HFF-Myc (cell line): Measurements from ENCODE around the gene IFT80.

Experiments
- DNase-seq: peaks from one replicate; pipeline ENCODE4 v3.0.0-alpha.2; 2011; ENCODE audit warnings: low read depth; ENCODE audit errors: extremely low read depth
- H3K4me3 ChIP-seq: replicated peaks from 2 replicates; pipeline ENCODE4 v1.5.1; 2011; ENCODE audit warnings: low read depth, mild to moderate bottlenecking, control low read depth, low read length
- TF ChIP-seq, protein P1 (sequence below): IDR thresholded peaks from 2 replicates; pipeline ENCODE4 v1.5.1; 2012; ENCODE audit warnings: mild to moderate bottlenecking, low read depth, low read length, control low read depth; ENCODE audit errors: missing control alignments

Gene IFT80

DNA sequence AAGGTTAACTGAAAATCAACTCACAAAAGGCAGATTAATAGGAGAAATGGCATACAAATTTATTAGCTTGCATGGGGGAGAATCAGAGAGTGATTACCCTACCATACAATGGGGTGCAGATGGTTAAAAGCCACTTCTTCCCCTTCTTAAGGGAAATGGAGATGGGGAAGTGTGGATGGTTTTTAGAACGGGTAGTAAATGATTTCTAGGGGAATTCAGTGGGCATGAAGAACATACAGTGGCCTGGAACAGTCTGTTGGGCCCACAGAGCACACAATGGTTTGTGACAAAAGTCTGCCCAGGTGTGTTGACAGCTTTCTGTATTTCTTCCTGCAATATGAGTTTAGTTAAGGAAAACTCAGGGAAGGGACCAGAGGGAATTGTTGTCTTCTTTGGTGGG is 112.8 kb downstream of the IFT80 start:
- H3K4me3 ChIP-seq, result no peak overlapping the region
- DNase-seq, result no peak
- TF ChIP-seq, protein P1, sequence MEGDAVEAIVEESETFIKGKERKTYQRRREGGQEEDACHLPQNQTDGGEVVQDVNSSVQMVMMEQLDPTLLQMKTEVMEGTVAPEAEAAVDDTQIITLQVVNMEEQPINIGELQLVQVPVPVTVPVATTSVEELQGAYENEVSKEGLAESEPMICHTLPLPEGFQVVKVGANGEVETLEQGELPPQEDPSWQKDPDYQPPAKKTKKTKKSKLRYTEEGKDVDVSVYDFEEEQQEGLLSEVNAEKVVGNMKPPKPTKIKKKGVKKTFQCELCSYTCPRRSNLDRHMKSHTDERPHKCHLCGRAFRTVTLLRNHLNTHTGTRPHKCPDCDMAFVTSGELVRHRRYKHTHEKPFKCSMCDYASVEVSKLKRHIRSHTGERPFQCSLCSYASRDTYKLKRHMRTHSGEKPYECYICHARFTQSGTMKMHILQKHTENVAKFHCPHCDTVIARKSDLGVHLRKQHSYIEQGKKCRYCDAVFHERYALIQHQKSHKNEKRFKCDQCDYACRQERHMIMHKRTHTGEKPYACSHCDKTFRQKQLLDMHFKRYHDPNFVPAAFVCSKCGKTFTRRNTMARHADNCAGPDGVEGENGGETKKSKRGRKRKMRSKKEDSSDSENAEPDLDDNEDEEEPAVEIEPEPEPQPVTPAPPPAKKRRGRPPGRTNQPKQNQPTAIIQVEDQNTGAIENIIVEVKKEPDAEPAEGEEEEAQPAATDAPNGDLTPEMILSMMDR, result no peak

DNA sequence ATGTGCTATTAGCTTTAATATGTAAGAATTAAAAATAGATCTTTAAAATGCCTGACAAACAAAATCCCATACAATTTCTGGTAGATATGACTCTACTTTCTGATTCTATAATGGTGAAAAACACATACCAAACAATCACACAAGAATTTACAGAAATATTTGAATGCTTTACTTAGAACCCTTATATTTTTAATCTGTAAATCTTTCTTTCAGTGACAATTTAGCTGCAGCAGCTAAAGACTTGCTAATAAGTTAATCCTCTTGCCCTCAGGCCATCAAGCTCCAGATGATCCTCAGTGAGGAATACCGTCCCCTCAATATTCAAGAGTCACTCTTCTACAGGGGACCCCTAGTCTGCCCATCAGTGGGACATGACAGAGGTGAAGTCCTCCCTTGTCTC is 118.2 kb downstream of the IFT80 start:
- TF ChIP-seq, protein P1, result no peak
- no peak overlapping the region for H3K4me3 ChIP-seq
- no peak for DNase-seq

DNA sequence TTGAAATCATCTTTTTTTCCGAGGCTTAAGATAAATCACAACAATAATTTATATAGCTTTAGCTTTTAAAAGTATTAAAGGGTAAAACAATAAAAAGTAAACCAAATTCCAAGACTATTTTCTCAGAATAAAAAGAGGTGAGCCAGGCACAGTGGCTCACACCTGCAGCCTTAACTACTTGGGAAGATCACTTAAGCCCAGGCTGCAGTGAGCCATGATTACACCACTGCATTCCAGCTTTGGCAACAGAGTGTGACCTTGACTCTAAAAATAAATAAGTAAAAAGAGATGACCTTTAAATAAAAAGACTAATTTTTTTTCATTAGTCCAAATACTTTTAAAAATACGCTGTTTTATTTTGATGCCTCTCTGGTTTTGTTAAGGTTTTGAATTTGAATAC is 119.4 kb downstream of the IFT80 start:
- TF ChIP-seq, protein P1, result no peak

DNA sequence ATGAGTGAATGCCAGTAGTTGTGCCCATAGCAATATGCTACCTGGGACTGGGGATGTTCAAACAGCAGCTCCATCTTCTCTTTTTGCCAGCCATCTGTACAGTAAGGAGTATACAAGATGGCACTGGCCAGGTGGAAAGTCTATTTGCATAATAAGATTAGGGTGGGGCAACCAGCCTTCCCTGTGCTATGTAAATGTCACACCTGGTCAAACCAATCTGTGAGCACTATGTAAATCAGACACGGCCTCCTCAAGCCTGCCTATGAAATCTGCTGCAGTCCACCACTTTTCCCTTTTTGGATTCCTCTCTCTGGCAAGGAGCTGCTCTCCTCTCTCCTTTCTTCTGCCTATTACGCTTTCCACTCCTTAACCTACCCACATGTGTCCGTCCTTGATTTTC is 120.8 kb downstream of the IFT80 start:
- DNase-seq, result no peak
- TF ChIP-seq, protein P1, result no peak
- H3K4me3 ChIP-seq, result no peak overlapping the region

More for the DNA sequence above, 119.4 kb downstream of the IFT80 start:
- H3K4me3 ChIP-seq, result no peak overlapping the region
- no peak for DNase-seq

DNA sequence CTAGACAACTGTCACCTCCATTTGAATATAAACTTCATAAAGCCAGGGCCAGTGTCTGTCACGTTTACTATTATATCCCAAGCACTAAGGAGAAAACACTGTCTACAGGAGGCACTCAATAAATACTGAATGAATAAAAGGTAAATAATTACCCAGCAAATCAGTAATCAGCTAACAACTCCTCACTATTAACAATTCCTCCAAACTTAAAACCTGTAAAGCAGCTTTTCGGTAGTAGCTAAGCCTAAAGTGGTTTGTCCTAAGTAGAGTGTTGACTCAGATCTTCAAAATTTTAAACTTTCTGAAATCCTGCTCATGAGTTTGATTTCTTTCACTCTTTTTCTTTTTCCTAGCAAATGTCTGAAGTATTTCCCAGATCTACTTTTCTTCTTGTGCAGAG is 133.9 kb downstream of the IFT80 start:
- DNase-seq, result no peak
- TF ChIP-seq, protein P1, result no peak
- H3K4me3 ChIP-seq, result no peak overlapping the region

DNA sequence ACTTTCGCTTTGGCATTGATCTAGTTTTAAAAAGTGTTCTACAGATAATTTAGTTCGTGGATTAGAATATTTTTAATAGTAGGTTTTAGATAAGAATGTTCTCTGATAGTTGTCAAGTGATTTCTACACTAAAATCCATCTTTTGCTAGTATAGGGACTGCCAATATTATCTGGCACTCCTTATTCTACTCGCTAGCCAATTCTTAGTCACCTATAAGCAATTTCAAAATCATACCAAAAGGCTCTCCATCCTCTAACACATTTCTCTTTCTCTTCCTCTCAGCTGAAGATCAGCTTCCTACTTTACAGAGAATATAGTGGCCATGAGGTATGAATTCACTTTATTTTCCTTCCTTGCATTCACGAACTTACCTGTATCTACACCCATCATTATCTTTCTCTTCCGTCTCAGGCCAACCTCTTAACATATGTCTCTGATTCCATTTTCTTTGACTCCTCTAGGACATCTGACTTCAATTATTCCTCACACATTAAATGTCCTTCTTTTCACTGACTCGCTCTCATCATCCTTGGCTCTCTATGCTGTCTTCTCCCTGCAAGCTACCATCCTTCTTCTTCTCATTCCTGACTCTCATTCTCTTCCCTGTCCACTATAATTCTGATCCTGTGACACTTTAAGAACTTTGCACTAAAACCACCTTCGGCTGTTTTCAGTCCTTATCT is 138.3 kb downstream of the IFT80 start:
- TF ChIP-seq, protein P1, result no peak
- DNase-seq, result no peak
- no peak overlapping the region for H3K4me3 ChIP-seq

DNA sequence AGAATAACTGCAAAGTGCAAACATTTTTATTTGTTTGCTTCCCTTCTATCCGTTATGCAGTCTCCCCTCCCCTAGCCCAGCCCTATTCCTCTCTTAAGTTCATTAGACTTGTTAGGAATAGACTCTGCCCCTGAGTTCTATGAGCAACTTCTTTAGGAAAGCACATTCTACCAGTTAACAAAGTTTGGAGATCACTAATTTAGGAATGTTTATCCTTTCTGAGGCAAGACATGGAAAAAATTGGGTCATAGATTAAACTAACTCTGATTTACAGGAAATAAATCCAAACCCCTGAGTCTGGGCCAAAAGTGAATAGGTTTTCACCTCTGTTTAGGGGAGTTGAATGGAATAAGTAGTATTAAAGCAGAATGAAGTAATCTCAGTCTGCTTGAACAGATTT is 139.4 kb downstream of the IFT80 start:
- no peak for DNase-seq
- TF ChIP-seq, protein P1, result no peak
- no peak overlapping the region for H3K4me3 ChIP-seq
